GM19193 (cell line): ENCODE results near the gene PMVK.
A peak's percentile ranks its signal among the peaks of the same experiment; 100 is the strongest.

Experiments used
- POLR2A ChIP-seq: IDR thresholded peaks from 4 replicates; pipeline ENCODE4 v1.6.1; 2011; ENCODE audit not compliant: insufficient read depth, insufficient read length; ENCODE audit errors: extremely low read depth

PMVK gene

GRCh38 chr1:154944401-154945159 is 8.1 kb upstream of the PMVK start:
- no peak for TF ChIP-seq POLR2A

DNA sequence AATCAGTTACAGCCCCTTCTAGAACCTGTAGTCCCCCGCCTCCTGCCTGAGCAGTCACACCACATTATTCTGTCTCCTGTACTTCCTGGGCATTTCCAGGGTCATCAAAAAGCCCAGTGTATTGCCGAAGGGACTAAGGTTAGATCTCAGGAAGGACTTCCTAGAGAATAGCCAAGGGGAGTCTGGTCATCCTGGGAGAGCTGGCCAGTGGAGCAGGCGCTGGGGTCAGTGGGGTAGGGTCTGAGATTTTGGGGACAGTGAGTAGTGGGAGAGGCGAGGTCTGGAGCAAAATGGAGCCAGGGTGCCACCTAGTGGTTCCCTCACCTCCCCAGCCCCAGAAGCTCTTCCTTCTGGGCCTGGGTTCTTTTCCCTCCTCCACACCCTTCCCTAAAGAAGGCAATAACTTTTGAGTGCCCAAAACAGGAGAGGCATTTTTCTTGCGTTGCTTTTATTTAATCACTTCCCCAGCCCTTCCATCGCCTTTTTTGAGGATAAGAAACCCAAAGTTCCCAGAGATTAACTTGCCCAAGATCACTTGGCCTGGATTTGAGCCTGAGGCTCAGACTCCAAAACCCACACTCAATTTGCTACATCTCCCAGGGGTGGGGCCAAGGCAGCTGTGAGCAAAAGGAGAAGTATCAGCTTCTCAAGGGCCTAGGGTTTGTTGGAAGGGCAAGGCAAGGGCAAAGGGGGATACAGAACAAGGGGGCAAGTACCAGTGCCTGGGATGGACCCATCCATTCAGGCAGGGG is 7.3 kb upstream of the PMVK start:
- no peak for TF ChIP-seq POLR2A

DNA sequence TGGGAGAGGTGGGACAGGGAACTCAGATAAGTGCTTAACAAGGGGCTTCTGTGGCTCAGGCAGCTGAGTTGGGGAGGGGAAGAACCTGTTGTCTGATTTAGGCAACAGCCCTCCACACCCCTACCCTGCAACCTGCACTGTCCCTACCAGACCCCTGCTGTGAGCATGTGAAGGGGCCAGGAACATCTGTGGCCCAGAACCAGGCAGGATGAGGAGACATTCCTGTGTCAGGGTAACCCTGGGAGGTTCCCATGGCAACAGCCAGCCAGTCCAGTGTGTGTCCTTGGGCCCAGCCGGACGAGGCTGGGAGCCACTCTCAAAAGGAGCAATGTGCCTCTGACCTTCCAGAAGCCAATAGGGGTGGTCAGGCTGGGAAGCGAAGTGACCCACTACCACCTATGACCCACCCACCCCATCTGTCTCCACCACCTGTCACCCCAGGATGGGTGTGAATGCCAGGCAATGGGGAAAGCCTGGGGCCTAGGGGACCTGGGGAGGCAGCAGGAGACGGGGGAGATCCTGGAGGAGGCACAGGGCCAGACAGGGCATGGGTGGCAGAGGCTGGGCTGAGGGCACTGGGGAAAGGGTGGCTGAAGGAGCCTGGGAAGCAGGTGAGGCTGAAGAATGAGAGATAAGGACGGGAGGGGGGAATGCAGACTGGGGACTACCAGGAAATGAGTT is 5.0 kb upstream of the PMVK start:
- TF ChIP-seq POLR2A = no peak

DNA sequence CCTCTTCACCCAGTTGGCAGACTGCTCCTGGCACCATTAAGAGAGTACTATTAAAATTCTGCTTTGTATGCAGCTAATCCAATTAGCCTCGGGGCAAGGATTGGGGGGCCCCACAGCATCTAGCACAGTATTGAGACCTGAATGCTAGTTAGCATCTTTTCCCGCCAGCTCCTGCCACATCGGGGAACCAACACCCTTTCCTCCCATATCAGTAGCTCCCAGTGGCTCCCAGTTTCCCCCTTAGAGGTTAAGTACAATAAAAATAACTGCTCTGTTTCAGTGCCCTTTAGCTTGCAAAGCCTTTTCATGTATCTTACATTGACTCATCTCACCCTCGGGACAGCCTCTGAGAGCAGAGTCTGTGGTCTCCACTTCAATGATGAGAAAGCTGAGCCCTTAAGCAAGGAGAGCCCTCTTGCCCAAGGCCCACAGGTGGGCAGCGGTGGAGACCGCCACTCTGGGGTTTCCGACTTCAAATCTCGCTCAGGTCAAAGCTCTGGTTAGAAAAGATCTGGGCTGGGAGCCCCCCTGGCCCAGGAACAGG is 4.2 kb upstream of the PMVK start:
- TF ChIP-seq POLR2A = no peak

DNA sequence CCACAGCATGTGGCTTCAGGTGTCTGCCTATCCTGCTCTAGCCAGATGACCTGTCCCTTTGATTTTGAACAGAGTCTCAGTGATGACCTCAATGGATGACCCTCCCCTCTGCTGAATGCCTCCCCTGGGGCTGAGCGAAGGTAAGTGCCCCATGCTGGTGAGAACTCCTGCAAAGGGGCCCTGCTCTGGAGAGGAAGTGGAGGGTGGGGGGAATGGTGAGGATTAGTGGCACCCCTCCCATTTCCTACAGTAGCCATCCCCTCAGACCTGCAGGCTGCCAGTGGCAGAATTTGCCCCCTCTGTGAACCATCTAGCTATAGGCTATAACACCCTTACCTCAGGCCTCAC is 3.7 kb upstream of the PMVK start:
- TF ChIP-seq POLR2A = no peak

GRCh38 chr1:154938604-154939399 is 2.3 kb upstream of the PMVK start:
- no peak for TF ChIP-seq POLR2A

DNA sequence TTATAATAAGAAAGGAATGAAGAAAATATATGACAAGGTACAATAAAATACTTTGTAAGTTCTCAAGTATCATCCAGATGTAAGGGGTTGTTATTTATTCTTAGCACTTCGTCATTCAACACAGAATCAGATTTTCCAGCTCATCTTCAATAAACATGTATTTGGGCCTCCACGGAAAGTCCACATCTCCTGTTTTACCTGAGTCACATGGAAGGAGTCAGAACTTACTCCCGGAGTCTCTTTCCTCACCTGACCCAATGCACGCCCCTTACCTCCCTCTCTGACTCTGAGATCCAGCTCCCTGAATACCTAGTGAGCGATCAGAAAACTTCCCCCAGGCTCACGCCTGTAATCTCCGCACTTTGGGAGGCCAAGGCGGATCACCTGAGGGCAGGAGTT is 1.5 kb upstream of the PMVK start:
- TF ChIP-seq POLR2A = no peak

GRCh38 chr1:154937085-154937987 is 817 bp upstream of the PMVK start:
- peak; percentile 56 for TF ChIP-seq POLR2A

DNA sequence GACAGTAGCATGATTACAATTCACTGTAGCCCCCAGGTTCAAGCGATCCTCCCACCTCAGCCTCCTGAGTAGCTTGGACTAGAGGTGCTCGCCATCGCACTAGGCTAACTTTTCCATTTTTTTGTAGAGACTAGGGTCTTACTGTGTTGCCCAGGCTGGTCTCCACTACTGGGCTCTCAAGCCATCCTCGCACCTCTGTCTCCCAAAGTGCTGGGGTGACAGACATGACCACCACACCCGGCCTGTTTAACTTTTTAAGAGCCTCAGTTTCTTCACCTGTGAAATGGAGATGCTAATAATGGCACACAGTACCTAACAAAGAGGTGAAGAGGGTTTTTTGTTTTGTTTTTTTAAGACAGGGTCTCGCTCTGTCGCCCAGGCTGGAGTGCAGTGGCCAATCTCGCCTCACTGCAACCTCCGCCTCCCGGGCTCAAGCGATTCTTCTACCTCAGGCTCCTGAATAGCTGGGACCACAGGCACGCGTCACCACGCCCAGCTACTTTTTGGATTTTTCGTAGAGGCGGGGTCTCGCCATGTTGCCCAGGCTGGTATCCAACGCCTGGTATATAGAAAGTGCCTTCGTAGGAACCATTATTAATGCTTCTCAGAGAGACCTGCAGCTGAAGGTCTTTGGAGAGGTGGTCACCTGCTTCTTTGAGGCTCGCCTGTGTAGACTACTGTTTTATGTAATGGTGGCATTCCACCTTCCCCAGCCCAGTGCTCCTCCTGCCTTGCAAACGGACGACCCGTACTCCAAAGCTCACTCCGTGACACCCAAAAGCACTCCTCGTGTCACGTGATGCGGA is 567 bp downstream of the PMVK start:
- no peak for TF ChIP-seq POLR2A

- no peak for TF ChIP-seq POLR2A
These were observed 2.1 kb downstream of the PMVK start for GRCh38 chr1:154934358-154934948.

DNA sequence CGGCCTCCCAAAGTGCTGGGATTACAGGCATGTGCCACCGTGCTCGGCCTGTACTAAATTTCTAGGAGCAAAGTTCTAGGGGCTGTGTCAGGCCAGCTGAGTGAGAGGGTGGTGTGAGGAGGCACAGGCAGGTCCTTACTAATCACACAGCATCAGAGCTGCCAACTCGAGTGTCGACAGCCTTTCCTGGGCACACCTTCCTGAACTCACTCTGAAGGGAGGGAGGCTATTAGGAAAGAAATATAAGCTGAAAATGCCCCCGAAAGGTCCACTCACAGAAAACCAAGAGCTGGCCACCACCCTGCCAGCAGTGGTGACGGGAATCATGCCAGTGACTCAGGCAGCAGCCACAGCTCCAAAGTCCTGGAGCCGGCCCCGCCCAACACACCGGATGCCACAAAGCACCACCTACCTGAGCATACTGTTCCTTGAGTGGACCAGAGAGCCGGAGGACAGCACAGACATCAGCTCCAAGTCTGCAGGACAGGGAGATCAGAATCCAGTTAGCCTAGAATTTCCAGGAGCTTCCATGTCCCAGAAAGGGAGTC is 4.5 kb downstream of the PMVK start:
- TF ChIP-seq POLR2A = no peak

DNA sequence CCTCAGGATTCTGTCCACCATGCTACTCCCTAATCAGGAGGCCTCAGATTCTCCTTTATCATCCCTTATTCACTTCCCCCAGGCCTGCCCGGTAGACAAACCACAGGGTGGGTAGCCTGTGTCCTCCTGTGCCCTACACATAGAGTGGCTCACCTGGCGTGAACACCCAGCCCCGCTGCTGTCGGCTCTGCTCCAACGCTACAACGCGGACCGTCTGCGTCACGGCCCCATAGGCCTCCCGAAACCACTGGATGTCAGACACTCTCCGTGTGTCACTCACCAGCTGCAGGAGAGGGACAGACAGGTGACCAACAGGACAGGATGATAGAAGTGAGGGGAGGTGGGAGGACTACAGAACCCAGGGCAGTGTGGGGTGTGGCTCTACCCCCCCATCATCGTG is 10.3 kb downstream of the PMVK start:
- TF ChIP-seq POLR2A = no peak

DNA sequence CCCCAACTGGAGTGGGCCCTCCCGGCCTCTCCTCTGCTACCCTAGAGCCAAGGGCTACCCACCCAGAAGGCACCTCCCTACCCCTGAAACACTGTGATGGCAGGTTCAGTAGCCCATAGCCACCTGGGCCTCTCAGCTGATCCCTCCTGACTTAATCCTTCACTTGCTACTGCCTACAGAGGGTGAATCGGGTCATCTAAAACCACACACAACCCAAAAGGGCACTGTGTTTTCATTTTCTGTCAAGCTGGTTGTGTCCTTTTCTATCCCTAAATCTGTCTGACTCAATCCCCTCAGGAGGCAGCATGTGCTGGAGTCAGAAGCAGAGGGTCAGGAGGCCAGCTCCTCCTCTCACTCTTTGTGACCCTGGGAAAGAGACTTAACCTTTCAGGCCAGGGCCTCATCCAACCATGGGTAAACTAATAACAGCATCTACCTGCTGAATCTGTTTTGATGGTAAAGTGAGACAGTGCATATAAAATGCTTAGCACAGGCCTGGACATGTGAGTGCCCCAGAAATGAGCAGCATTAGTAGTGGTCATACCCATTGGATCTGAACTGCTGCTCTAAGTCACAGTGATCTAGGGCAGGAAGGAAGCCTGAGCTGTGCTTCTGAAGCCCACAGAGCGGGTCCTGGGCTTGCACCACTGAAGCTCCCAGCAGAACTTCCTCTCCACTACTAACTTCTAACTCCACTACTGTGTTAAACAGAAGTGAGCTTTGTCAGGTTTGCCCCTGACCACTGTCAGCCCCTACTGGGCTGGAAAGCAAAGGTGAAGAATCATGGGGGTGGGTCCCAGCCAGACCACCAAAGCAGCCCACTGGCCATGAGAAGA is 11.0 kb downstream of the PMVK start:
- TF ChIP-seq POLR2A = no peak
